Gastroesophageal sphincter (tissue), 4 donors: ENCODE measurements around the gene UGT1A4. TPM values are rescaled to one million over a fixed set of nuclear protein-coding genes. Genes with fewer than 3 reads are reported as not detected.

Source experiments
- ATAC-seq: fragments of 150-250 bp; one replicate; pipeline ENCODE4 v1.9.1; 2016; ENCODE audit warnings: mild to moderate bottlenecking, moderate library complexity
- H3K27ac ChIP-seq, 4 donors: fragments of 200-600 bp; sonication (generic) in 3 of 4; 1 replicate in 3 of 4; 2 replicates in 1 of 4; pipeline ENCODE4 v1.5.1; 2016 to 2019
- H3K27me3 ChIP-seq: fragments of 200-600 bp; sonication (generic); one replicate; pipeline ENCODE4 v1.5.1; 2019
- H3K36me3 ChIP-seq, 2 donors: fragments of 200-600 bp; sonication (generic); one replicate each; pipeline ENCODE4 v1.5.1; 2019; ENCODE audit warnings: control low read depth in 1 of 2
- H3K4me1 ChIP-seq, 3 donors: fragments of 200-600 bp; sonication (generic); 1 replicate in 2 of 3; 2 replicates in 1 of 3; pipeline ENCODE4 v1.5.1; 2016 to 2019; ENCODE audit warnings: control low read depth in 2 of 3
- H3K4me3 ChIP-seq, 2 donors: fragments of 200-600 bp; sonication (generic); one replicate each; pipeline ENCODE4 v1.5.1; 2019; ENCODE audit warnings: mild to moderate bottlenecking in 1 of 2, moderate library complexity in 1 of 2
- H3K9me3 ChIP-seq, 3 donors: fragments of 200-600 bp; sonication (generic); one replicate each; pipeline ENCODE4 v1.5.1; 2017 to 2019; ENCODE audit warnings: control low read depth in 2 of 3
- CTCF ChIP-seq, 4 experiments: fragments of 200-600 bp in 2 of 4; fragments of 450-650 bp in 2 of 4; sonication (generic) in 1 of 4; IDR thresholded peaks; one replicate each; pipeline ENCODE4 v1.5.1; 2017 to 2019; ENCODE audit warnings: antibody characterized with exemption in 4 of 4, mild to moderate bottlenecking in 2 of 4, moderate library complexity in 2 of 4
- EP300 ChIP-seq: sonication (generic); formaldehyde crosslinking; IDR thresholded peaks from one replicate; pipeline ENCODE4 v1.6.1; 2017; ENCODE audit warnings: antibody characterized with exemption, mild to moderate bottlenecking
- POLR2A ChIP-seq, 2 donors: fragments of 450-650 bp; IDR thresholded peaks; one replicate each; pipeline ENCODE4 v1.6.1; 2017; ENCODE audit warnings: antibody characterized with exemption in 2 of 2, mild to moderate bottlenecking in 2 of 2, moderate library complexity in 1 of 2
- POLR2AphosphoS5 ChIP-seq: sonication (generic); formaldehyde crosslinking; IDR thresholded peaks from one replicate; pipeline ENCODE4 v1.6.1; 2017; ENCODE audit warnings: antibody characterized with exemption
- whole genome bisulfite sequencing, 2 donors: methylation state at CpG; one replicate each; pipeline ENCODE4 v1.1.5; 2018; ENCODE audit warnings: low coverage in 1 of 2; 5-methylcytosine and 5-hydroxymethylcytosine counted together
- total RNA-seq, 4 donors: library from RNA; depleted of rRNA; stranded (reverse); fragments of >200 nt; gene quantifications; one replicate each; pipeline ENCODE4 v1.1.0, GENCODE V29; 2016

UGT1A4 gene
- total RNA-seq, 4 donors from 2014 or later: 0.13 TPM; not detected in 3

GRCh38 chr2:233674995-233675394, 43.5 kb upstream of the UGT1A4 start:
- Histone ChIP-seq H3K27me3 (peaks cover 12% of the 10 kb centered on the region), H3K9me3 (no peaks in the 10 kb centered on the region), H3K27ac (no peak overlapping the region), H3K36me3 (no peaks in the 10 kb centered on the region), H3K4me3 (no peak overlapping the region), H3K4me1 (no peaks in the 10 kb centered on the region)
- TF ChIP-seq CTCF (IDR thresholded peaks at IDR 0.05) (no peak), EP300 (no peak), POLR2A (IDR thresholded peaks at IDR 0.05) (no peak), POLR2AphosphoS5 (no peak)
- WGBS, 2 donors: 7 to 9% methylated on average over 4 of the region's 4 CpGs
- ATAC-seq: no peak

DNA sequence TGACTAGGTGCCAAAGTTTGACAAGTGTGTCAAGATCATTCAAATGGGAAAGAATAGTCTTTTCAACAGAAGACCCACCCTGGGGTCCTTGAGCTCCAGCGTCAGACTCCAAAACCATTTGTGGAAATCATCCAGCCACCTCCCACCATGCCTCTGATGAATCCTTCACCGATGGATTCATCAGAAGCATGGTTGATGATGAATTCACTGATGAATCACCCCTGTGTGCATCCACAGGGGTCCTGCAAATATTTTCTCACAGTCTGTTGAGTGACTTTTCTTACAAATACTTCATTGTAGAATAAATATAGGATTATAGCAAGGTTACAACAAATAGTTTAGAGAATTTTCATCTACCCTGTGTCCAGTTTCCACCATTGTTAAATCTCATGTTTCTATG, 42.5 kb upstream of the UGT1A4 start:
- Histone ChIP-seq H3K9me3 (no peaks in the 10 kb centered on the region), H3K4me1 (no peaks in the 10 kb centered on the region), H3K27me3 (peaks cover 11% of the 10 kb centered on the region), H3K27ac (no peak overlapping the region), H3K4me3 (no peak overlapping the region), H3K36me3 (no peaks in the 10 kb centered on the region)
- 89 to 92% methylated on average over 2 of the region's 2 CpGs for WGBS, 2 donors
- no peak for TF ChIP-seq POLR2AphosphoS5
- TF ChIP-seq POLR2A (IDR thresholded peaks at IDR 0.05): no peak
- no peak for TF ChIP-seq CTCF (IDR thresholded peaks at IDR 0.05)
- no peak for TF ChIP-seq EP300
- no peak for ATAC-seq

DNA sequence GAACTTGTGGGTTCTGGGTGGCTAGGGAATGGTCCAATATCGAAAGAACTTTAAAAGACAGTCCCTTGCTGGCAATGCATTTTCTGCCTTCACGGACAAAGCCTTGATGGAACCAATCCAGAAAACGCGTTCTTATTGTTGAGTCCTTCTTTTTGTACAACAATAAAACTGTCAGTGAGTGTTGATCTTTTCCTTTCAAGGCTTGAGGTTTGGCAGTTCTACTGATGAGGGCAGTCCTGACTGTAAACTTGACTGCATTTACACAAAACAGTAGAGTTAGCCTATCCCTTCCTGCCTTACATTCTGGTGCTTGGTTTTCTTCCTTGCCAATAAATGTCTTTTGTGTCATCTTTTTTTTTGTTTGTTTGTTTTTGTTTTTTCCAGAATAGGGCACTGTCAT, 39.3 kb upstream of the UGT1A4 start:
- Histone ChIP-seq H3K4me1 (no peaks in the 10 kb centered on the region), H3K36me3 (no peaks in the 10 kb centered on the region), H3K9me3 (no peaks in the 10 kb centered on the region), H3K27me3 (peaks cover 5% of the 10 kb centered on the region), H3K4me3 (no peak overlapping the region), H3K27ac (no peak overlapping the region)
- no peak for TF ChIP-seq POLR2AphosphoS5
- no peak for TF ChIP-seq EP300
- no peak for TF ChIP-seq POLR2A (IDR thresholded peaks at IDR 0.05)
- no peak for TF ChIP-seq CTCF (IDR thresholded peaks at IDR 0.05)
- ATAC-seq: no peak
- WGBS, 2 donors: 63 to 85% methylated on average over 4 of the region's 4 CpGs

GRCh38 chr2:233680361-233681045, 38.0 kb upstream of the UGT1A4 start:
- WGBS, 2 donors: 68 to 85% methylated on average over 3 to 4 of the region's 4 CpGs
- Histone ChIP-seq H3K4me3 (no peak overlapping the region), H3K9me3 (no peaks in the 10 kb centered on the region), H3K27ac (no peak overlapping the region), H3K36me3 (no peaks in the 10 kb centered on the region), H3K4me1 (no peaks in the 10 kb centered on the region), H3K27me3 (peaks cover 5% of the 10 kb centered on the region)
- ATAC-seq: no peak
- TF ChIP-seq CTCF (IDR thresholded peaks at IDR 0.05) (no peak), POLR2A (IDR thresholded peaks at IDR 0.05) (no peak), POLR2AphosphoS5 (no peak), EP300 (no peak)

GRCh38 chr2:233681521-233682099, 36.9 kb upstream of the UGT1A4 start, which contains the start of gene UGT1A7:
Gene UGT1A7 (plus strand): TSS chr2:233681901. CDS start chr2:233681938, 37 bp downstream.
- Histone ChIP-seq H3K27ac (no peak within 1 kb of the TSS), H3K36me3 (no peaks in the 10 kb centered on the region), H3K4me1 (no peaks in the 10 kb centered on the region), H3K4me3 (no peak within 1 kb of the TSS), H3K9me3 (no peaks in the 10 kb centered on the region), H3K27me3 (peaks cover 5% of the 10 kb centered on the region)
- ATAC-seq: no peak
- TF ChIP-seq CTCF (IDR thresholded peaks at IDR 0.05) (no peak), POLR2AphosphoS5 (no peak), EP300 (no peak), POLR2A (IDR thresholded peaks at IDR 0.05) (no peak)
- WGBS, 2 donors: 86 to 92% methylated on average over 2 to 5 of the region's 5 CpGs
